ENCODE data around the gene TECPR2. TPM values are rescaled to one million over a fixed set of nuclear protein-coding genes. Genes with fewer than 3 reads are reported as not detected.

TECPR2 gene
- total RNA-seq, 2 experiments from 2014 or later, result 4.8 to 5.7 TPM

GRCh38 chr14:102421411-102422057 lies 58.8 kb downstream of the TECPR2 start:
- Mint-ChIP-seq H3K4me3 (no peak overlapping the region), H3K4me1 (no peaks in the 10 kb centered on the region), H3K27me3 (no peaks in the 10 kb centered on the region), H3K9me3 (no peaks in the 10 kb centered on the region), H3K27ac (no peak overlapping the region), H3K36me3 (no peaks in the 10 kb centered on the region)
- DNase-seq, result no peak

- Mint-ChIP-seq H3K27me3 (no peaks in the 10 kb centered on the region), H3K4me1 (no peaks in the 10 kb centered on the region)
Measured at GRCh38 chr14:102424520-102424919, 61.8 kb downstream of the TECPR2 start.

GRCh38 chr14:102424923-102425322 lies 62.2 kb downstream of the TECPR2 start:
- no peaks in the 10 kb centered on the region for H3K9me3 Mint-ChIP-seq
- no peak overlapping the region for H3K4me3 Mint-ChIP-seq
- H3K4me1 Mint-ChIP-seq, result no peaks in the 10 kb centered on the region
- DNase-seq, result no peak
- no peaks in the 10 kb centered on the region for H3K36me3 Mint-ChIP-seq
- no peaks in the 10 kb centered on the region for H3K27me3 Mint-ChIP-seq
- H3K27ac Mint-ChIP-seq, result no peak overlapping the region

More at GRCh38 chr14:102424520-102424919, 61.8 kb downstream of the TECPR2 start:
- no peak for DNase-seq
- Mint-ChIP-seq H3K36me3 (no peaks in the 10 kb centered on the region), H3K27ac (no peak overlapping the region), H3K4me3 (no peak overlapping the region), H3K9me3 (no peaks in the 10 kb centered on the region)

GRCh38 chr14:102426796-102427195 lies 64.1 kb downstream of the TECPR2 start:
- Mint-ChIP-seq H3K27ac (no peak overlapping the region), H3K36me3 (no peaks in the 10 kb centered on the region), H3K4me1 (no peaks in the 10 kb centered on the region), H3K27me3 (no peaks in the 10 kb centered on the region), H3K4me3 (no peak overlapping the region), H3K9me3 (no peaks in the 10 kb centered on the region)
- no peak for DNase-seq

GRCh38 chr14:102427642-102428041 lies 64.9 kb downstream of the TECPR2 start:
- no peak overlapping the region for H3K4me3 Mint-ChIP-seq
- no peak overlapping the region for H3K27ac Mint-ChIP-seq

GRCh38 chr14:102430212-102430908 lies 67.6 kb downstream of the TECPR2 start:
- H3K9me3 Mint-ChIP-seq, result no peaks in the 10 kb centered on the region
- no peak for DNase-seq
- no peak overlapping the region for H3K27ac Mint-ChIP-seq
- H3K4me1 Mint-ChIP-seq, result no peaks in the 10 kb centered on the region
- H3K27me3 Mint-ChIP-seq, result no peaks in the 10 kb centered on the region
- H3K36me3 Mint-ChIP-seq, result no peaks in the 10 kb centered on the region
- H3K4me3 Mint-ChIP-seq, result no peak overlapping the region

More at GRCh38 chr14:102427642-102428041, 64.9 kb downstream of the TECPR2 start:
- Mint-ChIP-seq H3K9me3 (no peaks in the 10 kb centered on the region), H3K27me3 (no peaks in the 10 kb centered on the region), H3K36me3 (no peaks in the 10 kb centered on the region), H3K4me1 (no peaks in the 10 kb centered on the region)
- DNase-seq, result no peak

- no peak for DNase-seq
- H3K4me3 Mint-ChIP-seq, result no peak overlapping the region
- no peaks in the 10 kb centered on the region for H3K27me3 Mint-ChIP-seq
- no peaks in the 10 kb centered on the region for H3K36me3 Mint-ChIP-seq
- no peak overlapping the region for H3K27ac Mint-ChIP-seq
- no peaks in the 10 kb centered on the region for H3K9me3 Mint-ChIP-seq
- no peaks in the 10 kb centered on the region for H3K4me1 Mint-ChIP-seq
Measured at GRCh38 chr14:102431751-102432150, 69.0 kb downstream of the TECPR2 start.

GRCh38 chr14:102434647-102435175 lies 72.0 kb downstream of the TECPR2 start:
- Mint-ChIP-seq H3K4me3 (no peak overlapping the region), H3K36me3 (no peaks in the 10 kb centered on the region), H3K27me3 (no peaks in the 10 kb centered on the region), H3K9me3 (no peaks in the 10 kb centered on the region), H3K27ac (no peak overlapping the region), H3K4me1 (peaks cover 2% of the 10 kb centered on the region)
- no peak for DNase-seq

- peak; percentile 62 for DNase-seq
- no peak overlapping the region for H3K27ac Mint-ChIP-seq
- peaks cover 4% of the 10 kb centered on the region for H3K36me3 Mint-ChIP-seq
- H3K4me1 Mint-ChIP-seq, result peaks cover 2% of the 10 kb centered on the region
- no peaks in the 10 kb centered on the region for H3K27me3 Mint-ChIP-seq
- H3K9me3 Mint-ChIP-seq, result no peaks in the 10 kb centered on the region
- H3K4me3 Mint-ChIP-seq, result no peak overlapping the region
Measured at GRCh38 chr14:102437997-102438915, 75.5 kb downstream of the TECPR2 start.

GRCh38 chr14:102439556-102439955 lies 76.8 kb downstream of the TECPR2 start:
- H3K27ac Mint-ChIP-seq, result no peak overlapping the region
- H3K9me3 Mint-ChIP-seq, result no peaks in the 10 kb centered on the region
- no peak overlapping the region for H3K4me3 Mint-ChIP-seq
- peaks cover 4% of the 10 kb centered on the region for H3K36me3 Mint-ChIP-seq
- DNase-seq, result no peak
- peaks cover 2% of the 10 kb centered on the region for H3K4me1 Mint-ChIP-seq
- H3K27me3 Mint-ChIP-seq, result no peaks in the 10 kb centered on the region

GRCh38 chr14:102440392-102440791 lies 77.7 kb downstream of the TECPR2 start:
- peaks cover 2% of the 10 kb centered on the region for H3K4me1 Mint-ChIP-seq
- no peaks in the 10 kb centered on the region for H3K27me3 Mint-ChIP-seq
- no peak overlapping the region for H3K27ac Mint-ChIP-seq
- peaks cover 4% of the 10 kb centered on the region for H3K36me3 Mint-ChIP-seq
- H3K9me3 Mint-ChIP-seq, result no peaks in the 10 kb centered on the region
- no peak overlapping the region for H3K4me3 Mint-ChIP-seq
- no peak for DNase-seq

- H3K27ac Mint-ChIP-seq, result no peak overlapping the region
- H3K9me3 Mint-ChIP-seq, result no peaks in the 10 kb centered on the region
- no peak for DNase-seq
- H3K27me3 Mint-ChIP-seq, result no peaks in the 10 kb centered on the region
- no peak overlapping the region for H3K4me3 Mint-ChIP-seq
- peaks cover 4% of the 10 kb centered on the region for H3K36me3 Mint-ChIP-seq
- peaks cover 2% of the 10 kb centered on the region for H3K4me1 Mint-ChIP-seq
Measured at GRCh38 chr14:102442241-102443211, 79.8 kb downstream of the TECPR2 start.

- no peaks in the 10 kb centered on the region for H3K4me1 Mint-ChIP-seq
- H3K9me3 Mint-ChIP-seq, result no peaks in the 10 kb centered on the region
- H3K27ac Mint-ChIP-seq, result no peak overlapping the region
- DNase-seq, result no peak
- peaks cover 4% of the 10 kb centered on the region for H3K36me3 Mint-ChIP-seq
- no peaks in the 10 kb centered on the region for H3K27me3 Mint-ChIP-seq
- no peak overlapping the region for H3K4me3 Mint-ChIP-seq
Measured at GRCh38 chr14:102445066-102445465, 82.3 kb downstream of the TECPR2 start.

- Mint-ChIP-seq H3K4me1 (no peaks in the 10 kb centered on the region), H3K9me3 (no peaks in the 10 kb centered on the region), H3K36me3 (peaks cover under 1% of the 10 kb centered on the region), H3K4me3 (no peak overlapping the region), H3K27me3 (no peaks in the 10 kb centered on the region), H3K27ac (no peak overlapping the region)
- DNase-seq, result no peak
Measured at GRCh38 chr14:102445641-102446040, 82.9 kb downstream of the TECPR2 start.

Data from activated naive CD8-positive, alpha-beta T cell treated with anti-CD3 and anti-CD28 coated beads for 36 hours (primary cell).